ENCODE measurements around the gene NPFF.

Gene NPFF

GRCh38 chr12:53499266-53500141 lies 7.8 kb downstream of the NPFF start, which contains the start of gene MAP3K12:
Gene MAP3K12 (minus strand): TSS chr12:53499458. CDS start chr12:53487391, 12,067 bp downstream.
- Histone ChIP-seq H3K4me3 (peak within 1 kb of the TSS; percentile 59 to 70 (median 62)), H3K27ac (peak within 1 kb of the TSS; percentile 55 to 99 (median 95))

- Histone ChIP-seq H3K27ac (peak overlapping the region in 5 of 21 experiments; percentile 12 to 95 (median 91)), H3K4me3 (peak overlapping the region in 1 of 7 experiments; percentile 70)
Observed at GRCh38 chr12:53498235-53498630, 9.1 kb downstream of the NPFF start.

GRCh38 chr12:53497461-53497860 lies 9.8 kb downstream of the NPFF start:
- H3K27ac ChIP-seq, result peak overlapping the region in 3 of 21 experiments; percentile 5 to 49 (median 8)
- no peak overlapping the region for H3K4me3 ChIP-seq

- H3K4me3 ChIP-seq, result no peak overlapping the region
- peak overlapping the region in 7 of 21 experiments; percentile 6 to 71 (median 49) for H3K27ac ChIP-seq
Observed at GRCh38 chr12:53496752-53497032, 10.6 kb downstream of the NPFF start.

- H3K4me3 ChIP-seq, result no peak overlapping the region
- peak overlapping the region in 10 of 21 experiments; percentile 6 to 71 (median 58) for H3K27ac ChIP-seq
Observed at GRCh38 chr12:53495903-53496751, 11.2 kb downstream of the NPFF start.

GRCh38 chr12:53493610-53494391 lies 13.5 kb downstream of the NPFF start:
- Histone ChIP-seq H3K4me3 (peak overlapping the region in 6 of 7 experiments; percentile 35 to 58 (median 45)), H3K27ac (peak overlapping the region in 18 of 21 experiments; percentile 59 to 88 (median 79))

- Histone ChIP-seq H3K27ac (peak overlapping the region; percentile 39 to 88 (median 78)), H3K4me3 (peak overlapping the region; percentile 29 to 58 (median 44))
Observed at GRCh38 chr12:53492830-53493609, 14.3 kb downstream of the NPFF start.

GRCh38 chr12:53492188-53492587 lies 15.1 kb downstream of the NPFF start:
- Histone ChIP-seq H3K27ac (peak overlapping the region in 20 of 21 experiments; percentile 39 to 88 (median 78)), H3K4me3 (peak overlapping the region in 6 of 7 experiments; percentile 35 to 58 (median 45))

- H3K4me3 ChIP-seq, result no peak overlapping the region
Observed at GRCh38 chr12:53489242-53489864, 17.9 kb downstream of the NPFF start.

GRCh38 chr12:53486736-53487487 lies 20.4 kb downstream of the NPFF start:
- peak overlapping the region in 2 of 21 experiments; percentile 12 to 56 for H3K27ac ChIP-seq
- H3K4me3 ChIP-seq, result no peak overlapping the region

More at GRCh38 chr12:53489242-53489864, 17.9 kb downstream of the NPFF start:
- no peak overlapping the region for H3K27ac ChIP-seq

GRCh38 chr12:53485955-53486735 lies 21.1 kb downstream of the NPFF start:
- peak overlapping the region in 1 of 21 experiments; percentile 12 for H3K27ac ChIP-seq

GRCh38 chr12:53484686-53485575 lies 22.4 kb downstream of the NPFF start:
- peak overlapping the region in 1 of 21 experiments; percentile 20 for H3K27ac ChIP-seq
- H3K4me3 ChIP-seq, result no peak overlapping the region

More at GRCh38 chr12:53485955-53486735, 21.1 kb downstream of the NPFF start:
- H3K4me3 ChIP-seq, result no peak overlapping the region

GRCh38 chr12:53483979-53484377 lies 23.3 kb downstream of the NPFF start:
- Histone ChIP-seq H3K4me3 (no peak overlapping the region), H3K27ac (peak overlapping the region in 1 of 21 experiments; percentile 20)

- no peak overlapping the region for H3K4me3 ChIP-seq
- peak overlapping the region in 2 of 21 experiments; percentile 29 to 69 for H3K27ac ChIP-seq
Observed at GRCh38 chr12:53483225-53483978, 23.9 kb downstream of the NPFF start.

GRCh38 chr12:53482626-53483168 lies 24.6 kb downstream of the NPFF start:
- peak overlapping the region in 4 of 21 experiments; percentile 5 to 69 (median 44) for H3K27ac ChIP-seq

More at GRCh38 chr12:53482626-53483168, 24.6 kb downstream of the NPFF start:
- no peak overlapping the region for H3K4me3 ChIP-seq
